Measurements from ENCODE around the gene TGFBR1.

TGFBR1 gene

DNA sequence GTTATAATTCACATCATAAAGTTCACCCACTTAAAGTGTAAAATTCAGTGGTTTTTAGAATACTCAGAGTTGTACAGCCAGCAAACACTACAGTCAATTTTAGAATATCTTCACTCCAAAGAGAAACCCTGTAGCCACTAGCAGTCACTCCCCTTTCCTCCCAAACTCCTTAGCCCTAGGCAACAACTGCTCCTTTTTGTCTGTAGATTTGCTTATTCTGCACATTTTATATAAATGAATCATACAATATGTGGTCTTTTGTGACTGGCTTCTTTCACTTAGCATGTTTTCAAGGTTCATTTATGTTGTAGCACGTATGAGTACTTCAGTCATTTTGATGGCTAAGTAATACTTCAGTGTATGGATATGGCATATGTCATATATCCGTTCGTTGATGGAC lies 38.7 kb downstream of the TGFBR1 start:
- Histone ChIP-seq H3K27ac (ENCODE audit: low read length) (no peak overlapping the region), H3K36me3 (replicated peaks; ENCODE audit: insufficient read depth, low read length) (no peaks in the 10 kb centered on the region; the same call in 1 of the 2 replicates), H3K9ac (ENCODE audit: low read length) (no peak overlapping the region), H3K79me2 (ENCODE audit: low read length) (no peaks in the 10 kb centered on the region), H3K4me2 (ENCODE audit: low read depth, low read length) (no peak overlapping the region), H3K4me1 (ENCODE audit: low read length) (no peaks in the 10 kb centered on the region), H2AFZ (ENCODE audit: low read length) (no peak overlapping the region), H4K20me1 (ENCODE audit: insufficient read depth, low read length) (no peaks in the 10 kb centered on the region), H3F3A (ENCODE audit: insufficient read depth, low read length) (no peaks in the 10 kb centered on the region), H3K4me3 (ENCODE audit: low read length) (no peak overlapping the region), H3K27me3 (replicated peaks; ENCODE audit: insufficient read depth, low read length) (no peaks in the 10 kb centered on the region), H3K9me3 (replicated peaks; ENCODE audit: insufficient read depth, low read length) (no peaks in the 10 kb centered on the region), H3K9me2 (replicated peaks; ENCODE audit: insufficient read depth, low read length) (no peaks in the 10 kb centered on the region)
- DNase-seq, result no peak
- TF ChIP-seq EZH2phosphoT487 (IDR thresholded peaks at IDR 0.05; ENCODE audit: low read length), result no peak
- no peak for TF ChIP-seq EZH2 (optimal IDR thresholded peaks at IDR 0.05; ENCODE audit: low read depth, low read length)
- TF ChIP-seq, protein P1, sequence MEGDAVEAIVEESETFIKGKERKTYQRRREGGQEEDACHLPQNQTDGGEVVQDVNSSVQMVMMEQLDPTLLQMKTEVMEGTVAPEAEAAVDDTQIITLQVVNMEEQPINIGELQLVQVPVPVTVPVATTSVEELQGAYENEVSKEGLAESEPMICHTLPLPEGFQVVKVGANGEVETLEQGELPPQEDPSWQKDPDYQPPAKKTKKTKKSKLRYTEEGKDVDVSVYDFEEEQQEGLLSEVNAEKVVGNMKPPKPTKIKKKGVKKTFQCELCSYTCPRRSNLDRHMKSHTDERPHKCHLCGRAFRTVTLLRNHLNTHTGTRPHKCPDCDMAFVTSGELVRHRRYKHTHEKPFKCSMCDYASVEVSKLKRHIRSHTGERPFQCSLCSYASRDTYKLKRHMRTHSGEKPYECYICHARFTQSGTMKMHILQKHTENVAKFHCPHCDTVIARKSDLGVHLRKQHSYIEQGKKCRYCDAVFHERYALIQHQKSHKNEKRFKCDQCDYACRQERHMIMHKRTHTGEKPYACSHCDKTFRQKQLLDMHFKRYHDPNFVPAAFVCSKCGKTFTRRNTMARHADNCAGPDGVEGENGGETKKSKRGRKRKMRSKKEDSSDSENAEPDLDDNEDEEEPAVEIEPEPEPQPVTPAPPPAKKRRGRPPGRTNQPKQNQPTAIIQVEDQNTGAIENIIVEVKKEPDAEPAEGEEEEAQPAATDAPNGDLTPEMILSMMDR (IDR thresholded peaks at IDR 0.05; ENCODE audit: low read length), result no peak

DNA sequence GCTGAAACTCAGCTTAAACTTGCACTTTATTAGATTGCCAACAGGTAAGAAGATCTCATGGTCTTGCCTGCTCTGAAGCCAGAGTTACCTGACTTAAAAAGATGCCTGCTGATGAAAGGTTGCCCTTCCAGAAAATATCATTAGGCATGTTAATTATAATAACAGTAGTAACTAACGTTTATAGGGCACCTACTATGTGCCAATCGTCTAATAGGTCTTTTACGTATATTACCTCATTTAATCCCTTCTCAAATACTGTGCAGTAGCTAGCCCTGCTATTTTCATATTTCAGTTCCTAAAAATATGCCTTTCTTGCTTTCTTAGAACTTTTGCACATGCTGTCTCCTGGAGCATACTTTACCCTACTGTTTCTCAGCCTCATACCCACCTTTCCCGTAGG lies 40.1 kb downstream of the TGFBR1 start:
- DNase-seq, result no peak
- Histone ChIP-seq H3K27me3 (replicated peaks; ENCODE audit: insufficient read depth, low read length) (no peaks in the 10 kb centered on the region), H3K79me2 (ENCODE audit: low read length) (no peaks in the 10 kb centered on the region), H3K4me1 (ENCODE audit: low read length) (no peaks in the 10 kb centered on the region), H3K9me3 (replicated peaks; ENCODE audit: insufficient read depth, low read length) (no peaks in the 10 kb centered on the region), H3F3A (ENCODE audit: insufficient read depth, low read length) (no peaks in the 10 kb centered on the region), H4K20me1 (ENCODE audit: insufficient read depth, low read length) (no peaks in the 10 kb centered on the region), H3K4me3 (ENCODE audit: low read length) (no peak overlapping the region), H2AFZ (ENCODE audit: low read length) (no peak overlapping the region), H3K36me3 (replicated peaks; ENCODE audit: insufficient read depth, low read length) (no peaks in the 10 kb centered on the region; the same call in 1 of the 2 replicates), H3K4me2 (ENCODE audit: low read depth, low read length) (no peak overlapping the region), H3K9me2 (replicated peaks; ENCODE audit: insufficient read depth, low read length) (no peaks in the 10 kb centered on the region), H3K27ac (ENCODE audit: low read length) (no peak overlapping the region), H3K9ac (ENCODE audit: low read length) (no peak overlapping the region)
- TF ChIP-seq, protein P1 (IDR thresholded peaks at IDR 0.05; ENCODE audit: low read length), result no peak

DNA sequence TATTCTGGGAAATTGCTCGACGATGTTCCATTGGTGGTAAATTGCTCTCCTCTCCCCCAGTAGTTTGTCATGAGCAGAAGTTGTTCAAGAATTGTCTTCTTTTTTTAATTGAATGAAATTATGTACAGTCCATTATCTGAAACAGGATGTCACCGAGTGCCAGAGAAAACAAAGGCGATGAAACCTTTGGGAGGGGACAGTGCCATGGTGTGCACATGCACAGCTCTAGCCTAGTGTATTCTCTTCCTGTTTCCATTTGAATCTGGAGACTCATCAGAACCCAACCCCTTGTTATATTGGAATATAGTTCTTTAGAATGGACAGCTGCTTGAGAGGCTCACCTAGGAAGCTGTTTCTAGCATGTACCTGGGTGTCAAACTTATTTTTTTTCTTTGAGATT lies 41.7 kb downstream of the TGFBR1 start:
- Histone ChIP-seq H3K4me2 (ENCODE audit: low read depth, low read length) (no peak overlapping the region), H3K27me3 (replicated peaks; ENCODE audit: insufficient read depth, low read length) (no peaks in the 10 kb centered on the region), H3F3A (ENCODE audit: insufficient read depth, low read length) (no peaks in the 10 kb centered on the region), H3K4me3 (ENCODE audit: low read length) (no peak overlapping the region), H2AFZ (ENCODE audit: low read length) (no peak overlapping the region), H3K9me2 (replicated peaks; ENCODE audit: insufficient read depth, low read length) (no peaks in the 10 kb centered on the region), H3K9ac (ENCODE audit: low read length) (no peak overlapping the region), H3K27ac (ENCODE audit: low read length) (no peak overlapping the region), H3K36me3 (replicated peaks; ENCODE audit: insufficient read depth, low read length) (no peaks in the 10 kb centered on the region; the same call in 1 of the 2 replicates), H3K79me2 (ENCODE audit: low read length) (no peaks in the 10 kb centered on the region), H3K4me1 (ENCODE audit: low read length) (no peaks in the 10 kb centered on the region), H4K20me1 (ENCODE audit: insufficient read depth, low read length) (no peaks in the 10 kb centered on the region), H3K9me3 (replicated peaks; ENCODE audit: insufficient read depth, low read length) (no peaks in the 10 kb centered on the region)
- TF ChIP-seq EZH2phosphoT487 (IDR thresholded peaks at IDR 0.05; ENCODE audit: low read length), result no peak
- TF ChIP-seq EZH2 (optimal IDR thresholded peaks at IDR 0.05; ENCODE audit: low read depth, low read length), result no peak
- TF ChIP-seq, protein P1 (IDR thresholded peaks at IDR 0.05; ENCODE audit: low read length), result no peak
- DNase-seq, result no peak

Measured in MM.1S (cell line).